H1 (cell line): ENCODE results near the gene AP3S1. TPM values are rescaled to one million over a fixed set of nuclear protein-coding genes. Genes with fewer than 3 reads are reported as not detected.

Experiments
- CTCF ChIA-PET: fragments of 300-600 bp; sonication (Branson Sonifier 250); formaldehyde crosslinking; loops from one replicate; lab custom pipeline; 2021; ENCODE audit not compliant: partially characterized antibody; lab: Charles Lee
- POLR2A ChIA-PET: fragments of 300-600 bp; sonication (Branson Sonifier 250); formaldehyde crosslinking; loops from one replicate; lab custom pipeline; 2021; ENCODE audit warnings: inconsistent platforms; ENCODE audit not compliant: partially characterized antibody; lab: Charles Lee
- DNase-seq, 2 experiments: peaks; one replicate each; pipeline versions ENCODE4 v3.0.0 to v3.0.0-alpha.2; 2010 to 2022; ENCODE audit warnings: low spot score in 2 of 2, low read depth in 1 of 2, mixed read lengths in 1 of 2
- FAIRE-seq: peaks from 2 replicates; lab custom pipeline; 2011; peaks lifted over from hg19 to GRCh38; lab: Jason Lieb, UNC
- H2AFZ ChIP-seq: 2 replicates; pipeline ENCODE4 v1.8.1; 2012; ENCODE audit warnings: low read length, inconsistent platforms
- H2AK5ac ChIP-seq: 2 replicates; pipeline ENCODE4 v1.6.1; 2013; ENCODE audit warnings: low read depth, low read length
- H2BK120ac ChIP-seq: replicated peaks from 2 replicates; pipeline ENCODE3; 2013; ENCODE audit warnings: low read depth, low read length, inconsistent platforms
- H2BK12ac ChIP-seq: 2 replicates; pipeline ENCODE4 v1.6.1; 2013; ENCODE audit warnings: low read depth, low read length
- H2BK15ac ChIP-seq: 2 replicates; pipeline ENCODE4 v1.6.1; 2013; ENCODE audit warnings: low read length
- H2BK20ac ChIP-seq: 2 replicates; pipeline ENCODE4 v1.6.1; 2013; ENCODE audit warnings: low read length
- H2BK5ac ChIP-seq: 2 replicates; pipeline ENCODE4 v1.6.1; 2013; ENCODE audit warnings: low read depth, low read length
- H3K14ac ChIP-seq: 2 replicates; pipeline ENCODE4 v1.6.1; 2013; ENCODE audit warnings: inconsistent platforms; ENCODE audit not compliant: insufficient read length
- H3K18ac ChIP-seq: 2 replicates; pipeline ENCODE4 v1.6.1; 2013; ENCODE audit warnings: low read length; ENCODE audit errors: extremely low read depth
- H3K23ac ChIP-seq: 2 replicates; pipeline ENCODE4 v1.6.1; 2013; ENCODE audit warnings: inconsistent platforms; ENCODE audit not compliant: insufficient read length
- H3K23me2 ChIP-seq: 2 replicates; pipeline ENCODE4 v1.6.1; 2013; ENCODE audit warnings: low read depth, low read length
- H3K27ac ChIP-seq: 2 replicates; pipeline ENCODE4 v1.6.1; 2011; ENCODE audit warnings: low read depth, low read length, inconsistent platforms
- H3K27me3 ChIP-seq, 4 experiments: replicated peaks in 1 of 4; 1 replicate in 1 of 4; 2 replicates in 3 of 4; pipeline versions ENCODE4 v1.6.1 to v1.8.1; 2011 to 2013; ENCODE audit warnings: low read length in 3 of 4, mild to moderate bottlenecking in 3 of 4, inconsistent platforms in 2 of 4, mixed read lengths in 2 of 4, moderate library complexity in 1 of 4; ENCODE audit not compliant: control insufficient read depth in 3 of 4, insufficient read depth in 3 of 4; ENCODE audit errors: extremely low read depth in 1 of 4
- H3K36me3 ChIP-seq, 4 experiments: 2 replicates each; pipeline versions ENCODE4 v1.6.1 to v1.8.1; 2011 to 2013; ENCODE audit warnings: mild to moderate bottlenecking in 4 of 4, low read length in 3 of 4, moderate library complexity in 2 of 4, control low read depth in 1 of 4, inconsistent platforms in 1 of 4; ENCODE audit not compliant: insufficient read depth in 4 of 4, control insufficient read depth in 2 of 4
- H3K4ac ChIP-seq: replicated peaks from 2 replicates; pipeline ENCODE3; 2013; ENCODE audit warnings: low read length, low read depth, mixed read lengths, inconsistent platforms; ENCODE audit not compliant: insufficient read length
- H3K4me1 ChIP-seq, 4 experiments: replicated peaks in 1 of 4; 1 replicate in 1 of 4; 2 replicates in 3 of 4; pipeline versions ENCODE4 v1.6.1 to v1.8.1; 2011 to 2013; ENCODE audit warnings: low read length in 3 of 4, inconsistent platforms in 2 of 4, mixed read lengths in 1 of 4; ENCODE audit not compliant: insufficient read depth in 4 of 4, control insufficient read depth in 3 of 4
- H3K4me2 ChIP-seq, 2 experiments: 2 replicates each; pipeline versions ENCODE4 v1.6.1 to v1.8.1; 2011 to 2013; ENCODE audit warnings: low read depth in 2 of 2, low read length in 2 of 2, control low read depth in 1 of 2, inconsistent platforms in 1 of 2, mild to moderate bottlenecking in 1 of 2; ENCODE audit not compliant: insufficient read depth in 1 of 2
- H3K4me3 ChIP-seq, 4 experiments: fragments of 200-600, 300-600 bp in 1 of 4; sonication (generic), shearing (Covaris generic), sonication (Bioruptor Twin) in 1 of 4; 2 replicates each; pipeline versions ENCODE4 v1.5.1 to v1.8.1; 2011 to 2016; ENCODE audit warnings: low read length in 4 of 4, low read depth in 3 of 4, control low read depth in 2 of 4, inconsistent platforms in 2 of 4, mild to moderate bottlenecking in 2 of 4, mixed read lengths in 1 of 4, moderate library complexity in 1 of 4; ENCODE audit not compliant: insufficient read depth in 2 of 4; ENCODE audit errors: extremely low read depth in 1 of 4
- H3K56ac ChIP-seq: replicated peaks from 2 replicates; pipeline ENCODE3; 2013; ENCODE audit warnings: low read depth, mild to moderate bottlenecking, mixed read lengths, low read length, inconsistent platforms; ENCODE audit not compliant: insufficient read length
- H3K79me1 ChIP-seq: 2 replicates; pipeline ENCODE4 v1.6.1; 2013; ENCODE audit warnings: low read depth, low read length, control low read depth
- H3K79me2 ChIP-seq, 2 experiments: 2 replicates each; pipeline versions ENCODE4 v1.6.1 to v1.8.1; 2012 to 2013; ENCODE audit warnings: low read length in 2 of 2, mild to moderate bottlenecking in 2 of 2, inconsistent platforms in 1 of 2; ENCODE audit not compliant: insufficient read depth in 2 of 2, control insufficient read depth in 1 of 2
- H3K9ac ChIP-seq, 4 experiments: replicated peaks in 1 of 4; 1 replicate in 1 of 4; 2 replicates in 3 of 4; pipeline versions ENCODE4 v1.6.1 to v1.8.1; 2011 to 2013; ENCODE audit warnings: low read depth in 3 of 4, low read length in 3 of 4, control low read depth in 2 of 4, mild to moderate bottlenecking in 2 of 4, moderate library complexity in 2 of 4, inconsistent platforms in 1 of 4; ENCODE audit errors: extremely low read depth in 1 of 4
- H3K9me3 ChIP-seq, 2 experiments: 2 replicates each; pipeline versions ENCODE4 v1.6.1 to v1.8.1; 2012 to 2013; ENCODE audit warnings: mild to moderate bottlenecking in 2 of 2, moderate library complexity in 2 of 2, control low read depth in 1 of 2, inconsistent platforms in 1 of 2, low read depth in 1 of 2, low read length in 1 of 2, mixed read lengths in 1 of 2; ENCODE audit not compliant: insufficient read depth in 2 of 2
- H4K20me1 ChIP-seq, 2 experiments: replicated peaks in 1 of 2; 2 replicates each; pipeline versions ENCODE3 to v1.8.1; 2011 to 2013; ENCODE audit warnings: inconsistent platforms in 2 of 2, low read length in 2 of 2, mild to moderate bottlenecking in 1 of 2; ENCODE audit not compliant: insufficient read depth in 2 of 2, control insufficient read depth in 1 of 2
- H4K5ac ChIP-seq: 2 replicates; pipeline ENCODE4 v1.6.1; 2013; ENCODE audit warnings: low read length, low read depth, mixed read lengths, inconsistent platforms; ENCODE audit not compliant: insufficient read length
- H4K8ac ChIP-seq: 2 replicates; pipeline ENCODE4 v1.8.0; 2013; ENCODE audit warnings: mild to moderate bottlenecking, moderate library complexity, low read length, inconsistent platforms; ENCODE audit not compliant: insufficient read depth; ENCODE audit errors: extremely low read depth
- H4K91ac ChIP-seq: replicated peaks from 2 replicates; pipeline ENCODE3; 2013; ENCODE audit warnings: low read length, mixed read lengths, inconsistent platforms; ENCODE audit not compliant: insufficient read length
- ASH2L ChIP-seq: fragments of 200-600, 300-600 bp; sonication (generic); IDR thresholded peaks from one replicate; pipeline ENCODE4 v1.7.1; 2017; ENCODE audit warnings: low read length
- CBX8 ChIP-seq: fragments of 300-800, 300-1000 bp; sonication (generic); IDR thresholded peaks from 2 replicates; pipeline ENCODE4 v1.7.1; 2016; ENCODE audit warnings: low read depth, low read length, borderline replicate concordance
- GABPA ChIP-seq: IDR thresholded peaks from 2 replicates; pipeline ENCODE4 v1.6.1; 2011; ENCODE audit warnings: mild to moderate bottlenecking, low read length, moderate library complexity, borderline replicate concordance; ENCODE audit not compliant: insufficient read depth
- SP4 ChIP-seq: IDR thresholded peaks from 2 replicates; pipeline ENCODE4 v1.6.1; 2012; ENCODE audit warnings: low read length, inconsistent platforms
- TBP ChIP-seq: IDR thresholded peaks from 2 replicates; pipeline ENCODE4 v1.6.1; 2011; ENCODE audit warnings: low read depth, low read length, improper control_type of control experiment
- TCF12 ChIP-seq: IDR thresholded peaks from 2 replicates; pipeline ENCODE4 v1.6.1; 2011; ENCODE audit warnings: low read depth, mild to moderate bottlenecking, low read length
- WGBS, 2 experiments: shearing (Covaris generic) in 1 of 2; methylation state at CpG; one replicate each; pipeline versions ENCODE4 v1.1.6 to v1.1.7; 2013 to 2015; ENCODE audit warnings: low lambda C conversion rate in 2 of 2, mixed read lengths in 2 of 2, inconsistent platforms in 1 of 2, low coverage in 1 of 2, missing lambda C conversion rate in 1 of 2; ENCODE audit not compliant: insufficient replicate concordance in 2 of 2, insufficient coverage in 1 of 2, insufficient read length in 1 of 2; ENCODE audit errors: extremely low coverage in 1 of 2, missing lambda C conversion rate in 1 of 2; 5-methylcytosine and 5-hydroxymethylcytosine counted together
- polyA plus RNA-seq, 7 experiments: library from polyadenylated mRNA; depleted of rRNA in 3 of 7; stranded (reverse) in 5 of 7; unstranded in 2 of 7; fragments of >200 nt in 5 of 7; fragments of 200-250 nt in 2 of 7; gene quantifications; 1 replicate in 5 of 7; 2 replicates in 1 of 7; 4 replicates in 1 of 7; pipeline versions ENCODE4 v1.2.1 to v1.2.3, GENCODE V29; 2011 to 2013; ENCODE audit warnings: missing spikeins in 2 of 7, mixed read lengths in 2 of 7
- total RNA-seq: library from RNA; stranded (reverse); fragmentation: NEBNext Ultra II Directional; extraction: Animal tissue kit (Norgen Biotek cat#: 25700); gene quantifications from 2 replicates; pipeline ENCODE4 v1.2.1, GENCODE V29; 2021
- TF ChIP-seq, protein P1 (sequence below): IDR thresholded peaks from 2 replicates; pipeline ENCODE4 v1.6.1; 2011; ENCODE audit warnings: low read depth, mild to moderate bottlenecking, low read length; ENCODE audit not compliant: insufficient read depth

Gene AP3S1
- total and polyA plus RNA-seq, 2 of the 8 experiments (the other 6 are each of a cell fraction or from before 2014, with no cell fraction given): 26.6 to 72.7 TPM

DNA sequence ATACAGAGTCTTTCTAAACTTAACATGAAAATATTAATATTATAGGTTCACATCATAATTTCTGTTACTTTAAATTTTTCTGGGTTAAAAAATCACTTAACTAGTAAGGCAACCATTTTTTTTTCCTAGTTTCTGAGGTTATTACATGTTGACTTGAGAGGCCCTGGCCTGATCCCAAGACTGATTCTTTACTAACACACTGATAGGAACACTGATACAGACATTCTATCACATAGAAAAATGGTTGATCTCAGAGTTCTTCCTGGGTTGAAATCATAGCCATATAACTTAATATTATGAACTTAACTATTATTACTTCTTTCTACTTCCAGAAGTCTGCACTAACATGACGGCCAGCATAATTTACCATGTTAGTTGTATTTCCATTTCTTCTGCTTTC is 43.0 kb downstream of the AP3S1 start:
- Histone ChIP-seq H4K5ac (no peak overlapping the region), H3K4me1 (no peaks in the 10 kb centered on the region), H3K79me1 (no peaks in the 10 kb centered on the region), H3K56ac (no peak overlapping the region), H3K9me3 (no peaks in the 10 kb centered on the region), H3K27me3 (no peaks in the 10 kb centered on the region), H3K79me2 (no peaks in the 10 kb centered on the region), H2BK5ac (no peak overlapping the region), H2AFZ (no peak overlapping the region), H2BK15ac (no peak overlapping the region), H2BK20ac (no peak overlapping the region), H3K23ac (no peak overlapping the region), H4K20me1 (no peaks in the 10 kb centered on the region), H3K23me2 (no peaks in the 10 kb centered on the region; the same call in 1 of the 2 replicates), H3K4ac (no peak overlapping the region), H4K91ac (no peak overlapping the region), H2BK12ac (no peak overlapping the region), H3K18ac (no peak overlapping the region), H3K4me3 (no peak overlapping the region), H2AK5ac (no peak overlapping the region), H2BK120ac (no peak overlapping the region), H3K27ac (no peak overlapping the region), H3K9ac (no peak overlapping the region), H3K36me3 (no peaks in the 10 kb centered on the region), H3K4me2 (no peak overlapping the region), H3K14ac (no peak overlapping the region), H4K8ac (no peak overlapping the region)
- ChIA-PET POLR2A (no interaction called here), CTCF (no interaction called here)
- no peak for DNase-seq
- FAIRE-seq: no peak
- TF ChIP-seq CBX8 (no peak), TBP (no peak), ASH2L (no peak), TCF12 (no peak), SP4 (no peak), GABPA (no peak)
- TF ChIP-seq, protein P1, sequence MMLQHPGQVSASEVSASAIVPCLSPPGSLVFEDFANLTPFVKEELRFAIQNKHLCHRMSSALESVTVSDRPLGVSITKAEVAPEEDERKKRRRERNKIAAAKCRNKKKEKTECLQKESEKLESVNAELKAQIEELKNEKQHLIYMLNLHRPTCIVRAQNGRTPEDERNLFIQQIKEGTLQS: no peak
- WGBS, 2 experiments: 88% methylated on average over 1 of the region's 1 CpG; no CpG with 5 or more reads in 1 of the 2 experiments
